Tongue (tissue), 2 donors: Measurements from ENCODE around the gene GPR4. TPM values are rescaled to one million over a fixed set of nuclear protein-coding genes. Genes with fewer than 3 reads are reported as not detected.
"Not testable (repeated sequence)": the region's sequence is repeated elsewhere in the genome, so short reads cannot be mapped to it uniquely, and the experiment has no call there.

Experiments used
- DNase-seq: peaks from one replicate; pipeline ENCODE4 v3.0.0-alpha.2; 2015
- total RNA-seq: library from RNA; depleted of rRNA; stranded (reverse); fragments of >200 nt; gene quantifications from one replicate; pipeline ENCODE4 v1.2.3, GENCODE V29; 2014

GPR4 gene
- 0.31 TPM for total RNA-seq

DNA sequence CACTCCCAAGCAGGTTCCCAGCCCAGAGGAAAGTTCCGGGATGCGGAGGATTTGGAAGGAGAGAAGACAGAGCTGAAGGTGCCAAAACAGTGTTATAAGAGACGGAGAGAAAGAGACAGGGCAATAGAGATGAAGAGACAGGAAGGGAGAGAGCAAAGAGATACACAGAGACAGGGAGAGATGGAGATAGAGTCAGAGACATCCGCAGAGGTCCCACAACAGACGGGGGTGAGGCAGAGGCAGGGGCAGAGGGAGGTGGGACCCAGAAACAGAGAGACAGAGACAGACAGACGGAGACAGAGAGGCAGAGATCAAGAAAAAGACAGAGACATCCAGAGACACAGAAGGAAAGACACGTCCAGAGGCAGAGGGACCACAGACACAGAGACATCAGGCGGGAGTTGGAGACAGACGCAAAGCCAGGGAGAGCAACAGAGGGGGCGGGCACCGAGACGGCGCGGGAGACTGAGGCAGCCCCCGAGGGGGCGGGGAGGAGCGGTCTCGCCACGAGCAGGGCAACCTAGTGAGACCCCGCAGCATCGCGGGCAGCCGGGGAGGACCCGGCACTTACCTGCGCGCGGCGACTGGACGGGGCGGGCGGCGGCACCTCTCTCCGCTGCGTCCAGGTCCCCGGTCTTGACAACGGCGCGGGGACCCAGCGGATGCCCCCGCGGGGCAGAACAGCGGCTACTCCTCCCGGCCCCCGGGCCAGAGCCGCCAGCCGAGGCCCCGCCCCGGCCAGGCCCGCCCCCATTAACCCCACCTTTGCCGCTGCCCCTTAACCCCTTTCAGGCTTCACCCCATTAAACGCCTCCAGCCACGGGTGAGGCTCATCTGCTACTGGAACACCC, at the start of gene GPR4:
GPR4 (minus strand) TSS at position 689 of the 851 bp plus-strand sequence. CDS start 10,346 bp downstream, outside the sequence.
- no peak for DNase-seq

DNA sequence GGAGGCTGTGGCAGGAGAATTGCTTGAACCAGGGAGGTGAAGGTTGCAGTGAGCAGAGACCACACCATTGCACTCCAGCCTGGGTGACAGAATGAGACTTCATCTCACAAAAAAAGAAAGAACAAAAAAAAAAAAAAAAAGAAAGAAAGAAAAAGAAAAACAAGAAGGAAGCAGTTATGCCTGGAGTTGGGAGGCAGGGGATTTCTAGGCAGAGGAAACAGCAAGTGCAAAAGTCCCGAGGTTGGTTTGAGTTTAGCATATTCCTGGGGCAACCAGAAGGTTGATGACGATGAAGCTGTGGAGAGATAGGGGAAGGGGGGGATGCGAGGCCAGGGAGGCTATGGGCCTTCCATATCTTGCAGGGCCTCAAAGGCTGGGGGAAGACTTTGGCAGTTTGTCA, 48.7 kb upstream of the GPR4 start:
- no peak for DNase-seq

DNA sequence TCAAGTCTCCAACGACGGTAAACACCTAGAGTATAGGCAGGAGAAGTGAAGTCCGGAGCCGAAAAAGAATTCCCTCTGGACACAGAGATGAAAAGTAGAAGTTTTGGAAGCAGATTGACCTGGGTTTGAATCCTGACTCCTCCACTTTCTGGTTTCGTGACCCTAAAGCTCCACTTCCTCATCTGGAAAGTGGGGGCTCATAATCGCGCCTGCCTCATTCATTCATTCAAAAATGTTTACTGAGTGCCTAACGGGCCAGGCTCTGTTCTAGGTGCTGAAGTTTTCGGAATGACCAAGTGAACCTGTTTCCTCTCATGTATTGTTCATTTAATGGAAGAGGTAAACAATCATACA, 44.3 kb upstream of the GPR4 start:
- no peak for DNase-seq

DNA sequence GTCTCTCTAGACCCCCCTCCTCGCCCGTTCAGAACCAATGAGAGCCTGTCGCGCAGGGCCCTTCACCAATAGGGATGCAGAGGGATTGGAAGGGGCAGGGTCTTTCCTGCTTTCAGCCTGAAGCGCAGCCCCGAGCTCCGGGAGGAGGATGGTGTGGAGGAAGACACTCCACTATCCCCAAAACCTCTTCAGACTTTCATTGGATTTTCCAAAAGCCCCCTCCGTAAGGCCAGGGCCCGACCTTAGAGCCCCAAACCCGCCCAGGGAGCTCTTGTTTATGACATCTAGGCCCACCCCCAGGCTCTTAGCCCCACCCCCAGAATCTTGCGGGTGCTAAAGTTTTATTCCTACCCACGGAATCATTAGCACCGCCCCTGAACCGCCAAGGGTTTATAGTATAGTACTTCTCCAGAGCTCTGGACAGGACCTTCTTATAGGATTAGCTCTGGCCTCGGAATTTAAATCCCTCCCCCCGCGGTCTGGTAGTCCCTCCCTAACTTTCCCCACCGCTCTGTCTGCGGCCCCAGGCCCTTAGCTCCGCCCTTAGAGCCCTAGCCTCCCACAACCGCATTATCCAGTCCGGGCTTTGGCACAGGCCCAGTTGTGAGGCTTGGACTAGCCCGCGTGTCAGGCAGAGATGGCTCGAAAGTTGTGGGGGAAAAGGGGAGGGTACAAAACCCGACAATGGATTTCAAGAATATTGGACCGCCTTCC, 43.8 kb upstream of the GPR4 start:
- peak; percentile 85 for DNase-seq

DNA sequence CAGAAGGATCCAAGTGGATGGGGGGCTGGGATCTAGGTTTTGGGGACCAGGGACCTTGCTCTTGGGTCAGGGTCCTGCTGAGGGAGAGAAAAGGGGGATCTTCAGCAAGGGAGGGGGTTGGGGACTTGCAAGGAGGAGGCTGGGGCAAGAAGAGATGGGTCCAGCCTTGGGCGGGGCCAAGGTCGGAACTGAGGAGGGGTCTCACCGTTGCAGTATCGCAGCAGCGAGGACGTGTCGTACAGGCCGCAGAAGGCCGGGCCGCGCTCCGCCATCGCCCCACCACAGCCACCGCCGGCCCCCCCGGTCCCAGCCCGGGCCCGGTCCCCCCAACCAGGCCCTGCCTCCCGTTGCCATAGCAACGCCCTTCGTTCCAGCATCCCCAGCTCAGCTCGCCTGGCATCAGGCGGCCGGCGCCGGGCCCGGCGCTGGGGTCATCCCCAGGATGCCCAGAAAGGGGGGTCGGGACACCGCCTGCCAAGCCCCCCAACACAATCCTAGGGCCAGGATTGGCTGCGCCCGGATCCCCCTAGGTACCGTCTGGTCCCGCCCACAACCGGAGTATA, 43.1 kb upstream of the GPR4 start:
- DNase-seq = no peak

DNA sequence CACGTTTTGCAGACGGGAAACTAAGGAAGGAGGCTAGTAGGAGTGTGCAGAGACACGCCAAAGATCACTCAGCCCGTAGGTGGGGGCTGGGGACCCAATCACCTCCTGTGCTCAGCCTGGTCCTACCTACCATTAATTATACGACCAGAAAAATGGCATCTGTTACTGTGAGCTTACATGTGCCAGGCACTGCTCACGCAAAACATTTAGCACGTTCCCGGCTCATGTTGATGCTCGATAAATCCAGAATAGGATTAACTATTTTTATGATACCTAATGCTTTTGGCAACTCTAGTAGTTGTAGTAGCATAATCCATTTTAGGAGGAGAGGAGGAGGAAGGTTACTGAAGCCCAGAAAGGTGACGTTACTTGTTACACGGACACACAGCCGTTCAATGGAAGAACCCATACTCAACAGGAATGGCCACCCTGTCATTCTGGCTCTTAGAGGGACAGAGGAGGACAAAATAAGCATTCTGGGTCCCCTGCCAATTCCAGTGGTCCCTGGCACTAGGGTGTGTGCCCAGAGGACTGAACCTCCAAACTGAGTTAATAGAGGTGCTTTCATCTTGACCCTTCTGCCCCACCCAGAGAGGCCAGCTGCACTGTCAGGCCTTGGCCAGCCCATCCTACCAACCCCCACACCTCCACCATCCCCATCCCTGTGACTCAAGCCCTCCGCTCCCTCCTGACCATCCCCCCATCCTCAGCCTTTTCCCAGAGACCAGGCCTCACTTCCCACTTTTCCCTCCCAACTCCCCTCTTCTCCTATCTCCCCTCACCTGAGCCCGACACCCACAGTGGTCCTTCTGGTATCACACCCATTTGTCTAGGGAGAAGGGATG, 42.1 kb upstream of the GPR4 start:
- DNase-seq = no peak

DNA sequence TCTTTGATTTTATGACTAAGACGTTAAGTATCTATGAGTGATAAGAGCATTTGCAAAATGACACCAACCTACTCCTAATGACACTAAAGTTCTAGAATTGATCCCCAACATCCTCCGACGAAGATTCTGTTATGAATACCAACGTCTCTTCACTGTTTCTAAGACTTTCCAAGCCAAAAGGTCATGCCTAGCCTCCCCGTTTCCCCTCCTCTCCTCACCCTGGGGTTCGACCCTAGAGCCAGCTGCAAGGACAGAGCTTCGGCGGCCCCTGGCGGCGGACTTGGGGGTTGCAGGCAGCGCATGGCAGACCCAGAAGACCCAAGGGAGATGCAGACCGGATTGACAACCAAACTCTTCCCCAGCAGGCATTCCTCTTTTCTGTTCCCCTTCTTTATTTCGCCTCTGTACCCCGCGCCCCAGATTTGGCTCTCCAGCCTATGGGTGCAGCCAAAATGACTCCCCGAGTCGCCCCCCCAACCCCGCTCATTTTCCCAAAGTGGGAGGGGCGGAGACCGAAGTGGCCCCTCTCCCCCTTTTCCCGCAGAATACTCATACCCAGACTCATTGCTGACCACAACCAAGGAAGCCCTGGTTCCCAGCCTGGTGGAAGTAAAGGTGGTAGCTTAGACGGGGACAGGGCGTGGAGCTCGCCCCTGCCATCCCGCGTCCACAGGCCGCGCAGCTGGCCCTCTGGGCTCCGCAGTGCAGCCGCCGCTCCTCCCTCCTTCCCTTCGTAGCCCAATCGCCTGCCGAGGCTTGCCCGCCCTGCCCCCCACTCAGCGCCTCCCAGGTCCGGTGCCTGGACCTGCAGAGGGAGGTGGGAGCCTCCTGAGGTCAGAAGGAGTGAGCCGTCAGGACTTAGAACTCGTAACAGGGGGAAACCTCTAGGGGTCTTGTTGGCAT, 41.3 kb upstream of the GPR4 start:
- DNase-seq = peak; percentile 92

DNA sequence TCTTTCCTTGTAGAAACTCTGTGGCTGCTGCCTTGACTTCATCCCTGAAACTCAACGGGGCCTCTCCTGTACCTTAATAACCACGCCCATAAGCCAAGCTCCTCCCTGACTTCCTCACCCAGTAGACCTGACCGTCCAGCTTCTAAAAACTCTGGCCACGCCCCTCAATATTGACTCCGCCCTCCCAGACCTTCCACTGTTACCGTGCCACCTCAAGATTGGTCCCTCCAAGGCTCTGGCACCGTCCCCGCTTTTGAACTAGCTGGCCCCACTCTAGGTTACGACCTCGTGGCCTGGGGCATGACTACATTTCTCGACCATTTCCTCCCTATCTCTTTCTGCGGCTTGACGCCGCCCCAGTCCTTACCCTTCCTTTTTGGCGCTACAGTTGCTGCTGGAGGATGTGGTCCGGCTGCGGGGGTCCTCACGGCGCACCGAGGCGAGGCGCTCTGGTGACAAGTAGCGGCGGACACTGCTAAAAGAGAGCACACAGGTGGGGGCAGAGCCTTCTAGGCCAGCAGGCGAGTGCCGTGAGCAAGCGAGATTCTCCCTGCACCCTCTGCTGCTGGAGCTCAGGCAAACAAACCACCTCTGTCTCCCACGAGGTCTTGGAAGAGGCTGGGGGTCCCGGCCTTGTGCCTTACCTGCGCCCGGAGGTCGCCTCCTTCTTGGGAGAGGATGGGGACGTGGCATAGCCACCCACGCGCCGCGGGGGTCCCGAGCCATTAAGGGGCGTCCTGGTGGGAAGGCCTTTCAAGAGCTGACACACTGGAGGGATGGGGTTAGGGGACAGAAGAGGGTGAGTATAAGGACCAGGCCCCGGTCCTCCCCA, 39.5 kb upstream of the GPR4 start:
- peak; percentile 74 for DNase-seq

DNA sequence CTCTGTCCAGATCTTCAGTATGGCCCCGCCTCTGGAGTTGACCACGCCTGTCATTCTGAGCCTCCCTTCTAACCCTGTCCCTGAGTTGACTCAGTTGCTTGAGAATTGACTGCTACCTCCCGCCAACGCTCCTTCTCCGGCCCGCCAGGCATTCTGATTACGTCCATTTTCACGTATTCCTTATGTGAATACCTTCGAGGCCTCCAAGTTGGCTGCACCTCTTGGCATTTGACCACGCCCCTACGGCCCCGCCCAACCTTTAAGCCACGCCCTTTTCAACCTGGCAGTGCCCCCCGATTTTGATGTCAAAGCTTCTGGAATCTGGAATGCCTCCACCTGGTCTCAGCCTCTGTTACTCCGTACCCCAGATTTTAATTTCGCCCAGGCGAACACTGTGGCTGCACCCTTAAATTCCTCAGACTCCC, 38.8 kb upstream of the GPR4 start:
- peak; percentile 28 for DNase-seq

DNA sequence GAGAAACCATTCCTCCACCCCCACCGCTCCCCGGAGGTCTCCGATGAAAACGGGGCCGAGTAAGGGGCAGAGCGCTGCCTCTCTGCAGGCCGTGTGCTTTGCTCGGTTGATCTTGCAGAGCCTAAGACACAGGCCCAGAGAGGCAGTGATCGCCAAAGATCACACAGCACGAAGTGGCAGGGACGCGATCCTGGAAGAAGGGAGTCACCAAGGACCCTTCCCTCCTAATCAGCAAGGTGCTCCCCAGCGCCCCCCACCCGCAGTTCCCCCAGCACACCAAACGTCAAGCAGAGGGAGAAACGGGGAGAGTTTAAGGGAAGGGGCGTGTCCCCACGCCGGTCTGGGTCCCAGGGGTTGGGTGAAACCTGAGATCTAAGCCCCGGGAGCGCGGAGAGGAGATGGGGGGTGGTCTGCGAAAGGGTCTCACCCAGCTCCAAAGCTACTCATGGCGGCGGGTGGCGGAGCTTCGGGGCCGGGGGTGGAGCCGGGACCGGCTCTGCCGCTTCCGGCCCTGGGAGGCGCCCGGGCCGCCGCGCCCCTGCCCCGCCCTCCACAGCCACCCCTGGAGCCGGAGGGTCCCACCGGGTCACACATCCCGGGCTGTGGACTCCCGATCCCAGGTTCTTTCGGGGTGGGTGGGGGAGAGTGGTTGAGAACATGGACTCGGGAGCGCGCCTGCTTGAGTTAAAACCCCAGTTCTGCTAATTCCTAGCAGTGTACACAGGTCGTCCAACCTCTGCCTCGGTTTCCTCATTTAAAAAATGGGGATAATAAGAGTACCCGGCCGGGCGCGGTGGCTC, 37.1 kb upstream of the GPR4 start, which contains the start of gene EML2:
EML2 (minus strand) TSS at position 468 of the 800 bp plus-strand sequence; CDS start at position 447, 21 bp downstream.
- DNase-seq = peak; percentile 64

DNA sequence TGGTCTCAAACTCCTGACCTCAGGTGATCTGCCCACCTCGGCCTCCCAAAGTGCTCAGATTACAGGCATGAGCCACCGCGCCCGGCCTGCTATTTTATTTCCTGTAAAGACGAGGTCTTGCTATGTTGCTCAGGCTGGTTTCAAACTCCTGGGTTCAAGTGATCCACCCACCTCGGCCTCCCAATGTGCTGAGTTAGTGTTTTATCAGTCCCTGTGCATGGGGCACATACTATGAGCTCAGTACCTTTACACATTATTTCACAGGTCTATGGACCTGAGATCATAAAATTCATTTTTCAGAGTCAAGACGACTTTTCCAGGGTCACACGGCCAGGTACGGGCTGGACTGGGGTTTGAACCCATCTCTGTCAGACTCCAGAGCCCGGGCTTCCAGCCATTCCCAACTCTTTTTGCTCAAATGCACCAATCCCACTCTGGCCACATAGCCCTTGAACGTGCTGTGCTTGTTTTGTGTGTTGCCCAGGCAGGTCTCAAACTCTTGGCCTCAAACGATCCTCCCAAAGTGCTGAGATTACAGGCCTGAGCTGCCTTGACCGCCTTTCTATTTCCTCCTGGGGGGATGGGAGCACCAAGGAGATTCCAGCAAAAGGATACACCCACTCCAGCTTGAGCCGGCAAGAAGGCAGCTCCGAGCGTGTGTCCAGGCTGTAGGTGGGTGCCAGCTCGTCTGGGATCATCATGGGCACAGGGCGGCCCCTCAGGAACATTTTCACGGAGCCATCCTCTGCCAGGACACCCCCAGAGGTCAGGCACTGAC, 36.1 kb upstream of the GPR4 start:
- no peak for DNase-seq

DNA sequence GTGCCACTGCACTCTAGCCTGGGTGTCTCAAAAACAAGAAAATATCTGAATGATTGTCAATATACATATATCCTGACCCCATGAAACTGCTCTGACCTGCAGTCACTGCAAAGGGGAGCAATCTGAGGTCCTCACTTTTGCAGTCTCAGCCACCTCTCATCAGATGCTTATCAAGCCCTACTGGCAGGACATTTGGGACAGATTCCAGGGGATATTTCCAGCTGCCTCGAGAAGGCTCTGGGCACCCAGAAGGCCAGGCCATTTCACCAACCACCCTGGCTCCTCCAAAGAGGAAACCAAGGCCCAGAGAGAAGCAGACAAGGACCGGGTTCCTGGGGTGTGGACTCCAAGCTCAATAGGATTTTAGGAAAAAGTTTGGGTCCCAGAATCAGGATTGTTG, 34.9 kb upstream of the GPR4 start:
- no peak for DNase-seq

DNA sequence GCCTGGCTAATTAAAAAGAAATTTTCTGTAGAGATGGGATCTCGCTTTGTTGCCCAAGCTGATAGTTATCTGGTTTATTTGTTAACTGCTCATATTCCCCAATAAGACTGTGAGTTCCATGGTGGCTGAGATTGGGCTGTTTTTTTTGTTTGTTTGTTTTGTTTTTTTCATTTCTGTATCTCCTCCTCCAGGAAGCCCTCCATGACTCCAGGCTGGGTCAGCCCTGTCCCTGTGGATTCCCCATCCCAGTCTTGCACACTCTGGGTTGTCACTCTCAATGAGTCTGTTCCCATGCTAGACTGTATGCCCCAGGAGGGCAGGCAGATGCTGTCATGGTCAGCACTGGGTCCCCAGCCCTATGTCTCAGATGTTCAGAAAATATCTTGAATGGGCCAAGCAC, 34.3 kb upstream of the GPR4 start:
- no peak for DNase-seq

DNA sequence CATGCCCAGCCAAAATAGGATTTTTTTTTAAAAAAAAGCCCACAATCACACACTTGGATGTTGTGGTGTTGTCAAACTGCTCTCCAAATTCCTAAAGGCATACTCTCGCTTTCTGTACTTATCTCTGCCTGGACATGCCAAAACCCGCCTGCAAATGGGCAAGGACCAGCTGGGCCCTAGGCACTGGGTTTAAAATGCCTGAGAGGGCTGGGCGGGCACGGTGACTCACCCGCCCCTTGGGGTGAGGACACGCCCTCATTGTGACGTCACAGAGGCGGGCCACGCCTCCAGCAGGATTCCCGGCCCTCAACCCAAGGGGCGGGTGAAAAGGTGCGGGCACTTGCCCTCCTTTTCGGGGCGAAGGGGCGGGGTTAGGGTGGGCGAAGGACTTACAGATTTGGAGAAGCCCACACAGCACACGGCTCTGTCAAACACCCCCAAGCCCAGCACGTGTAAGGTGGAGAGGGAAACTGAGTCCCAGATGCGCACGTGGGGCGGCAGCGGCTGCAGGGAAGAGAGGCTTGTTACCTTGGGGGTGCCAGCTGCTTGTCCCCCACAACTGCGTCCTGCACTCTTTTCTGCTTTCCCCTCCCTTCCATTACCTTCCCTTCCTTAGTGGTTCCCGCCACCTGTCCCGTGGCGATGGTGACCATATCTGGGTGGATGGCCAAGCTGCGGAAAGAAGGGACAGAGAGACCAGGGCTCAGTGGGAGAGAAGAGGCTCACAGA, 30.6 kb upstream of the GPR4 start:
- DNase-seq = peak; percentile 93

DNA sequence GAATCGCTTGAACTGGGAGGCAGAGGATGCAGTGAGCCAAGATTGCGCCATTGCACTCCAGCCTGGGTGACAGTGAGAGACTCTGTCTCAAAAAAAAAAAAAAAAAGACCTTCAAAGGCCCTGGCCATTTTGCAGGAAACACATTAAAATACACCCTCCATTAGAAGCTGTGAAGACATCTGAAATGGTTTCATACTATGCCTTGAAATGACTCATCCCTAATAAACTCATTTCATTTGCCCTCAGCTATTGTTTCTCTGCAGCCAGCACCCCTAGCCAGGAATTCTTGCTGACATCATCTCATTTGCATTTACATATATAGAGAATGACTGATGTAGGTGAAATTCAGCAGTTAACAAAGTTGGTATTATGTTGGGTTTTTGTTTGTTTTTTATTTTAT, 28.5 kb upstream of the GPR4 start:
- no peak for DNase-seq

DNA sequence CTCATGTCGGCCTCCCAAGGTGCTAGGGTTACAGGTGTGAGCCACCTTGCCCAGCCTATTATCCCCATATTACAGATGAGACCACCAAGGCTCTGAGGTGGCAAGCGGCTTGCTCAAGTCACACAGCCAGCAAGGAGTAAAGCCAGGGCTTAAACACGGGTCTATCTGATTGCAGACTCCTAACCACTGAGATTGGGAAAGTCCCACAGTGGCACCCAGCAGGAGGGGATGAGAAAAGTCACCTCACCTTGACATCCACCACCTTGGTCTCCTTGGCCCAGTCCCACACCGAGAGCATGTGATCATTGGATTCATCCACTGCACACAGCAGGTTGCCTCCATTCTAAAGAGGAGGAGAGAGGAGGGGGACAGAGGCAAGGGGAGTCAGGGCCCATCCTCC, 27.7 kb upstream of the GPR4 start:
- DNase-seq = no peak

DNA sequence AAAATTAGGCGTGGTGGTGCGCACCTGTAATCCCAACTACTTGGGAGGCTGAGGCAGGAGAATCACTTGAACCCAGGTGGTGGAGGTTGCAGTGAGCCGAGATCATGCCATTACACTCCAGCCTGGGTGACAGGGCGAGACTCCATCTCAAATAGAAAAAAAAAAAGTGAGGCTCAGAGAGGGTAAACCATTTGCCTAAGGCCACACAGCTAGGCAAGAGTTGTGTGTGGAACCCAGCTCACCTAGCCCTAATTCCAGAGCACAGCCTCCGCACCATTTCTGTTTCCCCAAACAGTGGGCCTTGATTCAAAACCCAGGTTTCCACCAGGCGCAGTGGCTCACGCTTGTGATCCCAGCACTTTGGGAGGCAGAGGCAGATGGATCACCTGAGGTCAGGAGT, 26.2 kb upstream of the GPR4 start:
- not testable (repeated sequence) for DNase-seq

DNA sequence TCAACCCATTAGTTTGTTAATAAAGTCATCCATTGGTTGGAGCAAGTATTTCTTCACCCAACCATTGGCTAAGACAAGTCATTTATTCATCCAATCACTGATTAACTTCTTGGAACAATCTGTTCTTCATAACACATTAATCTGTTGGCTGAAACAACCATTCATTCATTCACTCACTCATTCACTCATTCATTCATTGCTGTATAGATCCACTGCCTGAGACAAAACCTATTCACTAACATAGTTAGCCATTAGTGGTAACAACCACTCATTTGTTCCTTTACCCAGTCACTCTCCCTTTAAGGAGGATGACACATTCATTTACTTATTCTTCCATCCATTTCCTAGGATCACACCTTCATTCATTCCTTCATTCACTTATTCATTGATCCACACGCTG, 22.0 kb upstream of the GPR4 start:
- no peak for DNase-seq
